B cell (primary cell): ENCODE data around the gene FAM107A. TPM values are rescaled to one million over a fixed set of nuclear protein-coding genes. Genes with fewer than 3 reads are reported as not detected.
"Not testable (repeated sequence)": the region's sequence is repeated elsewhere in the genome, so short reads cannot be mapped to it uniquely, and the experiment has no call there.

Source experiments
- ATAC-seq: fragments of 200-7000 bp; cut with Tn5 transposase; one replicate; pipeline ENCODE4 v1.10.0; 2021; ENCODE audit warnings: low read depth, mild to moderate bottlenecking, moderate number of reproducible peaks, moderate library complexity
- CTCF ChIA-PET: fragments of 350-600 bp; sonication (Branson Sonifier 250); formaldehyde crosslinking; loops from one replicate; lab custom pipeline; 2021; ENCODE audit warnings: antibody characterized with exemption, inconsistent platforms; lab: Charles Lee
- POLR2A ChIA-PET: fragments of 350-600 bp; sonication (Branson Sonifier 250); formaldehyde crosslinking; loops from one replicate; lab custom pipeline; 2021; ENCODE audit warnings: antibody characterized with exemption; lab: Charles Lee
- DNase-seq: peaks from one replicate; pipeline ENCODE4 v3.0.0; 2013
- H2AFZ ChIP-seq: 2 replicates; pipeline ENCODE4 v1.6.1; 2012; ENCODE audit warnings: mild to moderate bottlenecking, low read depth, low read length; ENCODE audit not compliant: insufficient read depth, poor library complexity, severe bottlenecking
- H3K27ac ChIP-seq, 2 donors: 1 replicate in 1 of 2; 2 replicates in 1 of 2; pipeline ENCODE4 v1.5.1; 2012 to 2013; ENCODE audit warnings: low read length in 2 of 2, mild to moderate bottlenecking in 2 of 2, moderate library complexity in 1 of 2
- H3K27me3 ChIP-seq, 4 experiments: fragments of 200-600 bp in 1 of 4; sonication (generic) in 1 of 4; replicated peaks in 1 of 4; 1 replicate in 2 of 4; 2 replicates in 2 of 4; pipeline versions ENCODE4 v1.6.1 to v1.7.0; 2013 to 2016; ENCODE audit warnings: low read length in 3 of 4, mild to moderate bottlenecking in 2 of 4, mixed read lengths in 1 of 4, moderate library complexity in 1 of 4; ENCODE audit not compliant: insufficient read depth in 4 of 4, control insufficient read depth in 3 of 4; ENCODE audit errors: control extremely low read depth in 1 of 4
- H3K36me3 ChIP-seq, 2 experiments: replicated peaks in 1 of 2; 1 replicate in 1 of 2; 2 replicates in 1 of 2; pipeline versions ENCODE4 v1.6.1 to v1.7.1; 2013; ENCODE audit warnings: low read length in 1 of 2; ENCODE audit not compliant: insufficient read depth in 2 of 2, control insufficient read depth in 1 of 2; ENCODE audit errors: control extremely low read depth in 1 of 2, extremely low read depth in 1 of 2
- H3K4me1 ChIP-seq, 2 donors: fragments of 200-600 bp in 1 of 2; sonication (generic) in 1 of 2; 1 replicate in 1 of 2; 2 replicates in 1 of 2; pipeline versions ENCODE4 v1.5.1 to v1.6.1; 2013 to 2017; ENCODE audit warnings: low read length in 2 of 2; ENCODE audit not compliant: control insufficient read depth in 2 of 2, insufficient read depth in 2 of 2
- H3K4me2 ChIP-seq: replicated peaks from 2 replicates; pipeline ENCODE3; 2012; ENCODE audit warnings: mild to moderate bottlenecking, low read depth, low read length; ENCODE audit not compliant: poor library complexity, severe bottlenecking
- H3K4me3 ChIP-seq, 5 experiments: fragments of 200-600 bp in 1 of 5; sonication (generic) in 1 of 5; 1 replicate in 3 of 5; 2 replicates in 2 of 5; pipeline versions ENCODE4 v1.5.1 to v1.7.0; 2011 to 2016; ENCODE audit warnings: low read length in 4 of 5, mild to moderate bottlenecking in 4 of 5, low read depth in 2 of 5, control low read depth in 1 of 5, moderate library complexity in 1 of 5; ENCODE audit not compliant: insufficient read depth in 1 of 5; ENCODE audit errors: control extremely low read depth in 1 of 5, extremely low read depth in 1 of 5
- H3K79me2 ChIP-seq: fragments of 200-600 bp; sonication (generic); one replicate; pipeline ENCODE4 v1.6.0; 2016; ENCODE audit warnings: low read length; ENCODE audit not compliant: control insufficient read depth, insufficient read depth
- H3K9ac ChIP-seq: fragments of 200-600 bp; sonication (generic); 2 replicates; pipeline ENCODE4 v1.6.1; 2017; ENCODE audit warnings: mild to moderate bottlenecking, low read length, moderate library complexity
- H3K9me3 ChIP-seq, 3 donors: one replicate each; pipeline versions ENCODE4 v1.6.1 to v1.7.1; 2013; ENCODE audit warnings: low read length in 2 of 3; ENCODE audit not compliant: control insufficient read depth in 2 of 3, insufficient read depth in 1 of 3; ENCODE audit errors: control extremely low read depth in 1 of 3
- H4K20me1 ChIP-seq: 2 replicates; pipeline ENCODE4 v1.6.0; 2012; ENCODE audit warnings: mild to moderate bottlenecking, low read length; ENCODE audit not compliant: insufficient read depth, control insufficient read depth, poor library complexity, severe bottlenecking
- H3K27ac Mint-ChIP-seq: one replicate; pipeline ENCODE4 v1.8.0; 2021; ENCODE audit warnings: mixed read lengths
- H3K27me3 Mint-ChIP-seq: one replicate; pipeline ENCODE4 v1.8.0; 2021; ENCODE audit warnings: mixed read lengths
- H3K4me1 Mint-ChIP-seq: one replicate; pipeline ENCODE4 v1.8.0; 2021; ENCODE audit warnings: mixed read lengths
- H3K4me3 Mint-ChIP-seq: one replicate; pipeline ENCODE4 v1.8.0; 2021; ENCODE audit warnings: mixed read lengths
- H3K9me3 Mint-ChIP-seq: one replicate; pipeline ENCODE4 v1.8.0; 2022; ENCODE audit warnings: mixed read lengths; ENCODE audit not compliant: insufficient read depth
- CTCF ChIP-seq: fragments of 200-600 bp; IDR thresholded peaks from one replicate; pipeline ENCODE4 v1.8.0; 2022; ENCODE audit warnings: antibody characterized with exemption, mild to moderate bottlenecking
- EZH2 ChIP-seq: IDR thresholded peaks from 2 replicates; pipeline ENCODE4 v1.6.1; 2012; ENCODE audit warnings: borderline replicate concordance, low read depth, mild to moderate bottlenecking, moderate library complexity, low read length; ENCODE audit not compliant: insufficient read depth, poor library complexity, severe bottlenecking
- WGBS: methylation state at CpG from one replicate; pipeline ENCODE4 v1.1.5; 2013; ENCODE audit warnings: missing lambda C conversion rate; ENCODE audit not compliant: insufficient coverage; 5-methylcytosine and 5-hydroxymethylcytosine counted together
- intact Hi-C: fragments of 100-400 bp; cut with micrococcal nuclease; formaldehyde crosslinking; loops from one replicate; pipeline ENCODE4 v1.10.0; 2022
- polyA plus RNA-seq: library from polyadenylated mRNA; depleted of rRNA; stranded (reverse); fragments of >200 nt; gene quantifications from 2 replicates; pipeline ENCODE4 v1.2.3, GENCODE V29; 2012
- total RNA-seq, 2 donors: library from RNA; stranded (reverse); fragments of 120-200 nt in 1 of 2; gene quantifications; 1 replicate in 1 of 2; 2 replicates in 1 of 2; pipeline versions ENCODE4 v1.2.3 to v1.2.4, GENCODE V29; 2013 to 2022

The FAM107A gene
- total and polyA plus RNA-seq, 2 donors (not counting 1 experiment from before 2014, with no cell fraction given) = not detected

GRCh38 chr3:58528629-58529028, 48.6 kb downstream of the FAM107A start:
- no peaks in the 10 kb centered on the region for H3K27me3 ChIP-seq
- ChIA-PET CTCF (interaction anchor here (0.9 to 8.2 kb wide), 4 partner anchors 10 to 351 kb away, joined by 3 to 101 read pairs (median 3); partner anchors contain the start of genes HTD2, KCTD6 and RPP14), POLR2A (no interaction called here)
- ATAC-seq (no peak), DNase-seq (no peak)
- H3K27ac ChIP-seq = no peak overlapping the region
- Mint-ChIP-seq H3K27me3 (no peaks in the 10 kb centered on the region), H3K27ac (no peak overlapping the region), H3K4me1 (peaks cover 6% of the 10 kb centered on the region), H3K4me3 (no peak overlapping the region), H3K9me3 (no peaks in the 10 kb centered on the region)
- H3K36me3 ChIP-seq = no peaks in the 10 kb centered on the region
- H3K9ac ChIP-seq = no peak overlapping the region
- no peak overlapping the region for H3K4me3 ChIP-seq
- no peaks in the 10 kb centered on the region for H3K9me3 ChIP-seq
- no peak overlapping the region for H3K4me2 ChIP-seq
- peaks cover 6 to 8% of the 10 kb centered on the region in 2 donors for H3K4me1 ChIP-seq
- intact Hi-C loops = no loop called here
- H3K79me2 ChIP-seq = no peaks in the 10 kb centered on the region
- WGBS = 18% methylated on average over 5 of the region's 6 CpGs
- no peaks in the 10 kb centered on the region for H4K20me1 ChIP-seq
- TF ChIP-seq CTCF = no peak
- TF ChIP-seq EZH2 = no peak
- H2AFZ ChIP-seq = no peak overlapping the region

GRCh38 chr3:58527440-58527839, 49.8 kb downstream of the FAM107A start:
- H2AFZ ChIP-seq, H3K4me3 ChIP-seq, H3K36me3 ChIP-seq, H3K4me1 ChIP-seq, H4K20me1 ChIP-seq, ATAC-seq, intact Hi-C loops, H3K27me3 Mint-ChIP-seq, H3K4me1 Mint-ChIP-seq, H3K9me3 ChIP-seq, H3K27me3 ChIP-seq, H3K79me2 ChIP-seq, H3K4me2 ChIP-seq, H3K27ac ChIP-seq, H3K9me3 Mint-ChIP-seq, H3K27ac Mint-ChIP-seq, DNase-seq, POLR2A ChIA-PET, H3K9ac ChIP-seq, H3K4me3 Mint-ChIP-seq: not testable (repeated sequence)
- 86% methylated on average over 1 of the region's 3 CpGs for WGBS
- CTCF ChIA-PET = interaction anchor here (1.4 kb wide), 1 partner anchor 35 kb away, joined by 3 read pairs; the partner anchor contains the start of gene KCTD6
